Bone marrow (tissue), 2 donors: ENCODE measurements around the gene WFIKKN1.

ENCODE experiments used
- DNase-seq, 2 donors: peaks; one replicate each; lab custom pipeline; 2025; lab: John Stamatoyannopoulos, UW

Gene WFIKKN1

DNA sequence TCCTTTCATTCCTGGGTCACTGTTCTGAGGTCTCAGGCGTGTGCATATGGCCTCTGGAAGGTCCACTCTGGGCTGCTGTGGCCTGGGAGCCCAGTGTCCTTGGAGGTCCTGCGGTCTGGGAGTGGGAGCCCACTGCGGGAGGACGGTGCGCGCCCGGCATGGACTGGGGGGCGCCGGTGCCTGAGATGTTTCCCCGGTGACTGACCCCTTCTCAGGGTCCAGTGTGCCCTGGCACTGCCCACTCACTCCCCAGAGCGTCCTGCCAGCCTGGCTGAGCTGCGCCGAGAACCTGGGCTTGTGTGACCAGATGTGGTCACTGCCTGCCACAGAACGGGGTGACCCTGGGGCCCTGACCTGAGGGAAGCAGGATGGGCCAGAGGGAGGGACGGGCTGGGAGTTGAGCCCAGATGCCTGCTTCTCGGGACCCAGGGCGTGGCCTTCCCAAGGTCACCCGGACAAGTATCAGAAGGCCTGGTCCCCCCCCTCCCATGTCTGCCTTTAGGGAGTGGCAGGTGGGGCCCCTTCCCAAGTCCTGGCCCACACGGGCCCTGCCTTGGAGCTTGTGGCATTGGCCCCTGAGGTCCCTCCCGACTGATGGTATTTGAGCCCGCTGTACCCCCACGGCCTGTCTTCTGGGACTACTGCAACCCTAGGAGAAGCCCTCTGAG is 43.6 kb downstream of the WFIKKN1 start:
- no peak for DNase-seq

- peak in 1 of 2 donors; percentile 23 for DNase-seq
Observed at GRCh38 chr16:674968-675883, 44.4 kb downstream of the WFIKKN1 start, which contains the start of gene RHBDL1. Gene RHBDL1, plus strand, starts transcription at chr16:675671. Its CDS starts 120 bp downstream, at chr16:675791.

GRCh38 chr16:675884-676564 is 45.2 kb downstream of the WFIKKN1 start:
- DNase-seq, result no peak

- DNase-seq, result no peak
Observed at GRCh38 chr16:676565-676902, 45.7 kb downstream of the WFIKKN1 start.

- no peak for DNase-seq
Observed at GRCh38 chr16:676913-677312, 46.1 kb downstream of the WFIKKN1 start.

- DNase-seq, result no peak
Observed at GRCh38 chr16:677316-678190, 46.8 kb downstream of the WFIKKN1 start.

DNA sequence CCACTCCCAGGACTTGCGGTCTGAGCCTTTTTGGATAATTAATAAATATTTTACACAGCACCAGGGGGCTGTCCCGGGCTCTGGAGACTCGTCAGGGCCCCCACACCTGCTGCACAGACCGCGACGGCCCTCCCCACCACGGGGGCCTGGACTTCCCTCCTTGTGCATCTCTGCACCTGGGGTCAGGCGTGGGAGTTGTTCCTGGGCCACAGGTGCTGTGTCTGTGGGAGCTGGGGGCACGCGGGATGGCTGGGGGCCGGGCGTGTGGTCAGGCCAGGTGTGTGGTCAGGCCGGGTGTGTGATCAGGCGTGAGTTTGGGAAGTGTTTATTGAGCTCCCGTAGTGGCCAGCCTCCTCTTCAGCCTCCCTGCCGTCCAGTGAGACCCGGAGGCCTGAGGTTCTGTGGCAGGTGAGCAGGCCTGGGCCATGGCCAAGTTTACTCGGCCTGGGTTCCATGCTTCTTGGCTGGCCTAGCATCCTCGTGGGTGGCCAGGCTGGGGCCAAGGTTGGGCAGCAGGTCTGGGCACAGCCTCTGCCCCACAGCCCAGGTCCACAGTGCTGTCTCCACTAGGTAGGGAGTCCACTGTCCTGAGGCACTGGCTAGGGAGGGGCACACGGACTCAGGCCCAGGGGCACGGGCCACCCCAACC is 47.5 kb downstream of the WFIKKN1 start:
- DNase-seq, result no peak

- peak; percentile 33 to 76 for DNase-seq
Observed at GRCh38 chr16:678858-679813, 48.4 kb downstream of the WFIKKN1 start.

- DNase-seq, result peak; percentile 66 to 82
Observed at GRCh38 chr16:679814-680624, 49.2 kb downstream of the WFIKKN1 start, which contains the start of gene STUB1. Gene STUB1, plus strand, starts transcription at chr16:680410. Its CDS starts 116 bp downstream, at chr16:680526.

DNA sequence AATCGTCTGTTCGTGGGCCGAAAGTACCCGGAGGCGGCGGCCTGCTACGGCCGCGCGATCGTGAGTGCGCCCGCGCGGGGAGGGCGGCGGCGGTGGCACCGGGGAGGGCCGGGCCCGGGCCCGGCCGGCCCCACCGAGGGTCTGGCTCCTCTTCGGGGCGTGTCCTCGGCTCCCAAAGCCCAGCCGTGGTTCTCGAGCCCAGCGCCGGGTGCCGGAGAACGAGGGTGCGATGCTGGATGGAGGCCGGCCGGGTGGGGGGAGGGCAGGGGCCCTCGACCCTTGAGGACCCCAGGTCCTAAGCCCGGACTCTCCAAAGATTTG is 49.8 kb downstream of the WFIKKN1 start:
- no peak for DNase-seq

DNA sequence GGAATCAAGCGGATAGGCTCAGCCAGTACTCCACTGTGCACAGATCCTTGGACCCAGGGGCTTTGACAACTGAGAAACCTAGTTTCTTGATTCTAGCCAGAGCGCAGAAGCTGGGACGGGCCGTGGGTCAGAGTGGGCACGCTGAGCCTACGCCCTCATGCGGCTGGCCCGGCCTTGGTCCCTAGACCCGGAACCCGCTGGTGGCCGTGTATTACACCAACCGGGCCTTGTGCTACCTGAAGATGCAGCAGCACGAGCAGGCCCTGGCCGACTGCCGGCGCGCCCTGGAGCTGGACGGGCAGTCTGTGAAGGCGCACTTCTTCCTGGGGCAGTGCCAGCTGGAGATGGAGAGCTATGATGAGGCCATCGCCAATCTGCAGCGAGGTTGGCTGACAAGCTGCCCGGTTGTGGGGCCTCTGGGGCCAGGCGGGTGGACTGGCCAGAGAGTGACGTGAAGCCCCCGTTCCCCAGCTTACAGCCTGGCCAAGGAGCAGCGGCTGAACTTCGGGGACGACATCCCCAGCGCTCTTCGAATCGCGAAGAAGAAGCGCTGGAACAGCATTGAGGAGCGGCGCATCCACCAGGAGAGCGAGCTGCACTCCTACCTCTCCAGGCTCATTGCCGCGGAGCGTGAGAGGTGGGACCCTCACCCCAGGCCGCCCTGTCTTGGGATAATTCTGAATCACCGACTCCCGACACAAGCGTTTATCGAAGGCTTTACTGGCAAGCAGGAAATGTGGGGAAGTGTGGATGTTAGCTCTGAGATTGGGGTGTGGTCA is 50.4 kb downstream of the WFIKKN1 start:
- peak in 1 of 2 donors; percentile 9 for DNase-seq

GRCh38 chr16:681746-682427 is 51.1 kb downstream of the WFIKKN1 start:
- no peak for DNase-seq

GRCh38 chr16:682493-683395 is 52.0 kb downstream of the WFIKKN1 start:
- DNase-seq, result no peak

DNA sequence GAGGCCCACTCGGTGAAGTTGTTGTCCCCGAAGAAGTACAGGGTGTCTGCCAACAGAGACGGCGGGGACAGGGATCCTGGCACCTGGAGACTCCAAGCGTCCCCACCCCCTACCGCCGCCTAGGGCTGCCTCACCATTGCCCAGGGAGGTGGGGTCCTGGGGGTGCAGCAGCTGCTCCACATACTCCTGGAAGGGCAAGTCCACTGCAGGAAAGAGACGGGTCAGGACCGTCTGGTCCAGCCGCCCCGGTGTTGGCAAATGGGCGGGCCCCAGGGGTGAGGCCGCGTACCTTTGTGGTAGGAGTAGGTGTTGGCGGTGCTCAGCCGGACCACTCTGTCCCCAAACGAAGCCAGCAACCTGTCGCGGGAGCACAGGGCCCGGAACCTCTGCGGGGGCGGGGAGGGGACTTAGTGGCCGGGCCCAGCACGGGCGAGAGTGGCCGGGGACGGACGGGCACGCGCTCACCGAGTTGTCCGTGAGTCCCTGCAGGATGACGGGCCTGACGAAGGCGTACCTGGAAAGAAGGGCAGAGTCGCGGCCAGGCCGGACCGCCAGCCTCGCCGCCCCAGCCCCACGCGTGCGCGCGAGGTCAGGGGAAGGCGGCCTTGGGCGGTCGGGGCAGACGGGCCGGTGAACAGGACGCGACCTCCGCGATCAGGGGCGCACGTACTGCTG is 52.7 kb downstream of the WFIKKN1 start:
- no peak for DNase-seq
